SW 1271 (cell line): Measurements from ENCODE around the gene NTMT1.
"Not testable (repeated sequence)": the region's sequence is repeated elsewhere in the genome, so short reads cannot be mapped to it uniquely, and the experiment has no call there.

ENCODE experiments used
- DNase-seq, 2 experiments: peaks; one replicate each; lab custom pipeline; 2025; lab: John Stamatoyannopoulos, UW

The NTMT1 gene

GRCh38 chr9:129626079-129626624, at the start of gene NTMT1:
Gene NTMT1 (plus strand): TSS chr9:129626163. CDS start chr9:129632704, 6,541 bp downstream.
- DNase-seq: peak; percentile 64 to 82

- DNase-seq: peak in 1 of 2 experiments; percentile 69
These were observed 49.1 kb upstream of the NTMT1 start for GRCh38 chr9:129576546-129577543.

- no peak for DNase-seq
These were observed 46.7 kb upstream of the NTMT1 start for GRCh38 chr9:129579294-129579693.

GRCh38 chr9:129580211-129580915, 45.6 kb upstream of the NTMT1 start:
- DNase-seq: no peak

- DNase-seq: no peak
These were observed 44.3 kb upstream of the NTMT1 start for GRCh38 chr9:129581505-129582189.

- no peak for DNase-seq
These were observed 43.1 kb upstream of the NTMT1 start for GRCh38 chr9:129582855-129583254.

- DNase-seq: no peak
These were observed 42.5 kb upstream of the NTMT1 start for GRCh38 chr9:129583308-129584038.

GRCh38 chr9:129584136-129584535, 41.8 kb upstream of the NTMT1 start:
- peak; percentile 72 to 79 for DNase-seq

GRCh38 chr9:129585352-129585751, 40.6 kb upstream of the NTMT1 start:
- no peak for DNase-seq

- DNase-seq: no peak
These were observed 39.7 kb upstream of the NTMT1 start for GRCh38 chr9:129586245-129586644.

GRCh38 chr9:129586685-129587084, 39.3 kb upstream of the NTMT1 start:
- no peak for DNase-seq

- DNase-seq: no peak
These were observed 38.3 kb upstream of the NTMT1 start for GRCh38 chr9:129587487-129588262.

GRCh38 chr9:129590466-129590865, 35.5 kb upstream of the NTMT1 start:
- no peak for DNase-seq

- no peak for DNase-seq
These were observed 34.0 kb upstream of the NTMT1 start for GRCh38 chr9:129591916-129592315.

- not testable (repeated sequence) for DNase-seq
These were observed 33.2 kb upstream of the NTMT1 start for GRCh38 chr9:129592790-129593189.

- DNase-seq: no peak
These were observed 31.3 kb upstream of the NTMT1 start for GRCh38 chr9:129594632-129595031.

GRCh38 chr9:129595311-129595741, 30.6 kb upstream of the NTMT1 start:
- DNase-seq: no peak

GRCh38 chr9:129595903-129596540, 29.9 kb upstream of the NTMT1 start:
- no peak for DNase-seq

- no peak for DNase-seq
These were observed 29.2 kb upstream of the NTMT1 start for GRCh38 chr9:129596541-129597331.
